ENCODE data around the gene GYG2.
"Not testable (repeated sequence)": the region's sequence is repeated elsewhere in the genome, so short reads cannot be mapped to it uniquely, and the experiment has no call there.

Gene GYG2

DNA sequence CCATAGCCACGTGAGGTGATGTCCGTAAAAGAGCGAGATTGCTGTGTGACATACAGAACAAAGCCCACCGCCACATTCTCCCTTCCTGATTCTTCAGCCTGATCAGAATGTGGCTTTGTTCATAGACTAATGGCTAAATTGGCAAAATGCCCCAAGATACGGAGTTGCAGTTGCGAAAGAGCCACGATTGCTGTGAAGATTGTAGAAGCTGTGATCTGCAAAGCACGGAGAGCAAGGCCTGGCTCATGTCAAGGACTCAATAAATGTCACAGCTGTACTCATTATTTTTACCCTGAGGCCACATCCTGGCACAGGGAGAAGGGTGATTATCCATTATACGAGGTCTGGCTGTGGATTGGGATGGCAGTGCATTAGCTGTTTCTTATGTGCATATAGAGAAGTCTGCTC lies 66.2 kb downstream of the GYG2 start:
- Histone ChIP-seq H3K27ac (ENCODE audit: low read depth, low read length, poor library complexity, severe bottlenecking) (no peak overlapping the region), H3K4me2 (ENCODE audit: low read length) (no peak overlapping the region), H3K9ac (ENCODE audit: low read length) (no peak overlapping the region), H3F3A (ENCODE audit: insufficient read depth, low read length) (no peaks in the 10 kb centered on the region), H3K9me2 (ENCODE audit: low read depth, low read length) (no peaks in the 10 kb centered on the region), H3K79me2 (ENCODE audit: insufficient read depth, low read length) (no peaks in the 10 kb centered on the region), H3K4me3 (ENCODE audit: low read depth, low read length, poor library complexity, severe bottlenecking) (no peak overlapping the region), H4K20me1 (ENCODE audit: insufficient read depth, low read length) (no peaks in the 10 kb centered on the region), H3K9me3 (ENCODE audit: low read length) (no peaks in the 10 kb centered on the region), H3K4me1 (ENCODE audit: insufficient read depth, low read length, severe bottlenecking) (no peaks in the 10 kb centered on the region), H2AFZ (ENCODE audit: low read length) (no peak overlapping the region), H3K36me3 (ENCODE audit: insufficient read depth, low read length) (no peaks in the 10 kb centered on the region), H3K27me3 (ENCODE audit: insufficient read depth, low read length) (no peaks in the 10 kb centered on the region)
- no peak for TF ChIP-seq EZH2 (IDR thresholded peaks at IDR 0.05; ENCODE audit: borderline replicate concordance, low read length)
- TF ChIP-seq CTCF (IDR thresholded peaks at IDR 0.05; ENCODE audit: low read length), result no peak

DNA sequence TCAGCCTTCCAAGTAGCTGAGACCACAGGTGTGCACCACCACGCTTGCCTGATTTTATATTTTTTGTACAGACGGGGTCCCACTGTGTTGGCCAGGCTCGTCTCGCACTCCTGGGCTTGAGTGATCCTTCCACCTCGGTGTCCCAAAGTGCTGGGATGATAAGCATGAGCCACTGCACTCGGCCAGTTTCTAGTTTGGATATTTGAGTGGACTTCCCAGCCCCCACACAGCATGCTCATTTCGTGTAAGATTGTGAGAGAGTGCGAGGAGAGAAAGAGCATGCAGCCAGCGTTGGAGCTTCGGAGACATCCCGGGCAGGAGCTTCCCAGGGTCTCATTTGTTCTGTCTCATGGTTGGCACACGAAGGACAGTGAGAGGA lies 68.6 kb downstream of the GYG2 start:
- TF ChIP-seq EZH2 (IDR thresholded peaks at IDR 0.05; ENCODE audit: borderline replicate concordance, low read length) (no peak), CTCF (IDR thresholded peaks at IDR 0.05; ENCODE audit: low read length) (no peak)
- Histone ChIP-seq H3K4me3 (ENCODE audit: low read depth, low read length, poor library complexity, severe bottlenecking) (no peak overlapping the region), H3K9ac (ENCODE audit: low read length) (no peak overlapping the region)

DNA sequence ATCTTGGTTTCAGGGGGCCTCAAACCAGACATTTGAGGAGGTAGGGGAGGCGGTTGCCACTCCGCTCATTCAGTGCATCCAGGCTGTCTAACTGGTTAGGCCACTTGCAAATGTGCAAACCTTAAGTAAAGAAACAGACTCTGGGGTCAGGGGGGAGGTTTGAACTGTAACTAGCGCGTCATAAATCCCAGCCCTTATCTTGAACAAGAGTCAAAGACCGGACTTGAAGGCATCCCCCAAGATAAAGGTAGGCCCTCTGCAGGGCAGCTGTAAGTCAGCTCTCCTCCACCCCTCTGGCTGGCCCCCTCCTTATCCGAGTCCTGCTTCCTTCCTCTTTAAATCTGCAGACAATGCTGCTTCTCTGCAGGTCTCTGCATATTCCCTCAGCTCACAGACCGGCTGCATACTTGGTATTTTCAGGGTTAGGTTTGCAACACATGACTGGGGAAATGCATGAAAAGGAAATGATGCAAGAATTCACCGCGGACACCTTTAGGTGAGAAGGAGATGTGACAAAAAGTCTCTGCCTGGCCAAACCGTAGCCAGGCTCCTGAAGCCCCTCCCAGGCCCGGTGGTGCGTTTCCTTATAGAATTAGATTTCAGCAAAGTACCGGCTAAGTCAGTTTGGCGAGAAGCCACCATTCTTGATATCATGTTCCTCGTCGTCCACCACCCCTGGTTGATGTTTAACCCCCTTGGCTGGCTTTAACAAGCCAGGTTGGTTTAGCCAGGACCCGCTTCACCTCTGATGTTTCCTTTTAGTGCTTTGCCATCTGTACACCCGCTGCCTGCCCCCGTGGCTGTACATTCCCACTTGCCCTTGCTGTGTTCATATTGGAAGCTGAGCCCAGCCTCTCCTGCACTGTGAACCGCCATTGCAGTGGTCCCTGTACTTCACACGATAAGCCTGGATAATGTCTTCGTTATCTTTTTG lies 69.2 kb downstream of the GYG2 start:
- not testable (repeated sequence) for H3K79me2 ChIP-seq (ENCODE audit: insufficient read depth, low read length); H3K9ac ChIP-seq (ENCODE audit: low read length); H3K27ac ChIP-seq (ENCODE audit: low read depth, low read length, poor library complexity, severe bottlenecking); H3K4me2 ChIP-seq (ENCODE audit: low read length); H3K4me3 ChIP-seq (ENCODE audit: low read depth, low read length, poor library complexity, severe bottlenecking); H3K27me3 ChIP-seq (ENCODE audit: insufficient read depth, low read length); H3K4me1 ChIP-seq (ENCODE audit: insufficient read depth, low read length, severe bottlenecking); H4K20me1 ChIP-seq (ENCODE audit: insufficient read depth, low read length); H3K9me2 ChIP-seq (ENCODE audit: low read depth, low read length); H3F3A ChIP-seq (ENCODE audit: insufficient read depth, low read length); H2AFZ ChIP-seq (ENCODE audit: low read length); H3K36me3 ChIP-seq (ENCODE audit: insufficient read depth, low read length); H3K9me3 ChIP-seq (ENCODE audit: low read length)

More for the DNA sequence above, 68.6 kb downstream of the GYG2 start:
- Histone ChIP-seq H3K4me1 (ENCODE audit: insufficient read depth, low read length, severe bottlenecking) (no peaks in the 10 kb centered on the region), H3K79me2 (ENCODE audit: insufficient read depth, low read length) (no peaks in the 10 kb centered on the region), H4K20me1 (ENCODE audit: insufficient read depth, low read length) (no peaks in the 10 kb centered on the region), H3K36me3 (ENCODE audit: insufficient read depth, low read length) (no peaks in the 10 kb centered on the region), H3K9me3 (ENCODE audit: low read length) (no peaks in the 10 kb centered on the region), H3K4me2 (ENCODE audit: low read length) (no peak overlapping the region), H3K27ac (ENCODE audit: low read depth, low read length, poor library complexity, severe bottlenecking) (no peak overlapping the region), H3K9me2 (ENCODE audit: low read depth, low read length) (no peaks in the 10 kb centered on the region), H2AFZ (ENCODE audit: low read length) (no peak overlapping the region), H3K27me3 (ENCODE audit: insufficient read depth, low read length) (no peaks in the 10 kb centered on the region), H3F3A (ENCODE audit: insufficient read depth, low read length) (no peaks in the 10 kb centered on the region)

Data from OCI-LY1 (cell line).